ENCODE data around the gene ARID5B.

Gene ARID5B

GRCh38 chr10:62053860-62054259 lies 152.4 kb downstream of the ARID5B start:
- DNase-seq (ENCODE audit: low spot score) = no peak

GRCh38 chr10:62054408-62054807 lies 152.9 kb downstream of the ARID5B start:
- DNase-seq (ENCODE audit: low spot score) = no peak

GRCh38 chr10:62054830-62055229 lies 153.3 kb downstream of the ARID5B start:
- no peak for DNase-seq (ENCODE audit: low spot score)

GRCh38 chr10:62056219-62056618 lies 154.7 kb downstream of the ARID5B start:
- DNase-seq (ENCODE audit: low spot score) = no peak

- no peak for DNase-seq (ENCODE audit: low spot score)
These were observed 155.2 kb downstream of the ARID5B start for GRCh38 chr10:62056698-62057097.

GRCh38 chr10:62057359-62057758 lies 155.9 kb downstream of the ARID5B start:
- no peak for DNase-seq (ENCODE audit: low spot score)

- DNase-seq (ENCODE audit: low spot score) = no peak
These were observed 156.4 kb downstream of the ARID5B start for GRCh38 chr10:62057850-62058249.

GRCh38 chr10:62058476-62058875 lies 157.0 kb downstream of the ARID5B start:
- no peak for DNase-seq (ENCODE audit: low spot score)

GRCh38 chr10:62058896-62059216 lies 157.4 kb downstream of the ARID5B start:
- no peak for DNase-seq (ENCODE audit: low spot score)

- DNase-seq (ENCODE audit: low spot score) = no peak
These were observed 157.9 kb downstream of the ARID5B start for GRCh38 chr10:62059217-62059920.

GRCh38 chr10:62062028-62062427 lies 160.5 kb downstream of the ARID5B start:
- no peak for DNase-seq (ENCODE audit: low spot score)

- DNase-seq (ENCODE audit: low spot score) = peak; percentile 62
These were observed 161.4 kb downstream of the ARID5B start for GRCh38 chr10:62062752-62063512.

GRCh38 chr10:62063795-62064472 lies 162.4 kb downstream of the ARID5B start:
- peak; percentile 59 for DNase-seq (ENCODE audit: low spot score)

GRCh38 chr10:62067560-62067959 lies 166.1 kb downstream of the ARID5B start:
- no peak for DNase-seq (ENCODE audit: low spot score)

GRCh38 chr10:62068464-62068863 lies 167.0 kb downstream of the ARID5B start:
- no peak for DNase-seq (ENCODE audit: low spot score)

- DNase-seq (ENCODE audit: low spot score) = no peak
These were observed 168.1 kb downstream of the ARID5B start for GRCh38 chr10:62069452-62070178.

GRCh38 chr10:62071846-62072281 lies 170.4 kb downstream of the ARID5B start:
- DNase-seq (ENCODE audit: low spot score) = no peak

- no peak for DNase-seq (ENCODE audit: low spot score)
These were observed 171.4 kb downstream of the ARID5B start for GRCh38 chr10:62072901-62073300.

- no peak for DNase-seq (ENCODE audit: low spot score)
These were observed 171.9 kb downstream of the ARID5B start for GRCh38 chr10:62073429-62073828.

- DNase-seq (ENCODE audit: low spot score) = no peak
These were observed 173.9 kb downstream of the ARID5B start for GRCh38 chr10:62075414-62075813.

- no peak for DNase-seq (ENCODE audit: low spot score)
These were observed 174.4 kb downstream of the ARID5B start for GRCh38 chr10:62075912-62076311.

GRCh38 chr10:62076891-62077290 lies 175.4 kb downstream of the ARID5B start:
- DNase-seq (ENCODE audit: low spot score) = peak; percentile 57
